Naive B cell (primary cell): ENCODE measurements around the gene CC2D2A. TPM values are rescaled to one million over a fixed set of nuclear protein-coding genes. Genes with fewer than 3 reads are reported as not detected.

Experiments
- ATAC-seq, 2 donors: fragments of 150-1000 bp; cut with Tn5 transposase; 2 replicates each; pipeline ENCODE4 v1.10.0; 2021; ENCODE audit warnings: low read depth in 2 of 2, mild to moderate bottlenecking in 2 of 2, moderate library complexity in 2 of 2
- DNase-seq: peaks from one replicate; pipeline ENCODE4 v3.0.0; 2022
- H3K27ac Mint-ChIP-seq, 6 donors: one replicate each; pipeline ENCODE4 v1.8.0; 2020 to 2022; ENCODE audit warnings: mild to moderate bottlenecking in 6 of 6, mixed read lengths in 6 of 6, moderate library complexity in 5 of 6, inconsistent platforms in 2 of 6
- H3K27me3 Mint-ChIP-seq, 3 donors: one replicate each; pipeline ENCODE4 v1.8.0; 2021 to 2022; ENCODE audit warnings: mixed read lengths in 3 of 3, mild to moderate bottlenecking in 1 of 3
- H3K36me3 Mint-ChIP-seq, 2 donors: one replicate each; pipeline ENCODE4 v1.8.0; 2020 to 2022; ENCODE audit warnings: mixed read lengths in 2 of 2, inconsistent platforms in 1 of 2, mild to moderate bottlenecking in 1 of 2
- H3K4me1 Mint-ChIP-seq, 3 donors: one replicate each; pipeline ENCODE4 v1.8.0; 2020 to 2022; ENCODE audit warnings: mixed read lengths in 3 of 3, inconsistent platforms in 1 of 3, mild to moderate bottlenecking in 1 of 3, moderate library complexity in 1 of 3
- H3K4me3 Mint-ChIP-seq, 8 donors: one replicate each; pipeline ENCODE4 v1.8.0; 2020 to 2022; ENCODE audit warnings: mild to moderate bottlenecking in 8 of 8, mixed read lengths in 8 of 8, moderate library complexity in 8 of 8, inconsistent platforms in 2 of 8
- H3K9me3 Mint-ChIP-seq, 7 donors: one replicate each; pipeline ENCODE4 v1.8.0; 2020 to 2022; ENCODE audit warnings: mixed read lengths in 7 of 7, mild to moderate bottlenecking in 5 of 7, inconsistent platforms in 2 of 7, moderate library complexity in 1 of 7
- polyA plus RNA-seq, 6 donors: library from polyadenylated mRNA; unstranded; fragments of 300-500 nt; fragmentation: Illumina TruSeq; gene quantifications; one replicate each; pipeline ENCODE4 v1.2.3, GENCODE V29; 2021; ENCODE audit warnings: low read depth in 6 of 6

Gene CC2D2A
- polyA plus RNA-seq, result not detected

DNA sequence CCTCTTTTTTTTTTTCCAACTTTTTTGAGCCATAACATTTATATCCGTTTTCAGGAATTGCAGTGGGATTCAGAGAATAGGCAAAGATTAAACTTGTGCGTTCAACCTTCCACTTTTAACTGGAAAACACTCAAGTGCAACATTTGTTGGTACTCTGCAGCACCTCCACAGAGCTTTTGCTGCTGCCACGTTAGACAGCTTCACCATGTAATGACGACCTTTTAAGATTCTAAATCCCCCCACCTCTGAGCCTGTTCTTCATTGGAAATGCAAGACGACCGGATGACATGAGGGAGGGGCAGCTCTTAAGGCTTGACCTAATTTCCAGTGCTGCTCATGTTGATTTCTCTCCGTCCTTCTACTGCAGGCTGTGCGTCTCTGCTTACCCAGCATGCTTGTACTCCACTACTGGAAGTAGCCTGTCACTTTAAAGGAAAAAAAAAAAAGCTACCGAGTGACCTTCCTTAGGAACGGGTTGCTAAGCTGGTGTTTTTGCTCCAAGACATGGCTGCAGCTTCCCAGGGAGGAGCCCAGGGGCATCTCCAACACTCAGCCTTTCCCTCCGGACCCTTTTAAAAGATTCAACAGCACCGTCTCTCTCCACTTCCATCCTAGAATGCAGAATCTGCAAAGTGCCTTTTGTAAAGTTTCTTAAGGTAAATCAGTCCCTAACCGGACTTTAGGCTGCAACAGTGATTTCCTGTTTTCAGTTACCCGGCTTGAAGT, at the start of gene CC2D2A:
CC2D2A (plus strand) TSS at position 481 of the 726 bp plus-strand sequence. CDS start 6,051 bp downstream, outside the sequence.
- Mint-ChIP-seq H3K4me3 (peak within 1 kb of the TSS; percentile 23 to 84 (median 69)), H3K27ac (peak within 1 kb of the TSS in 2 of 6 donors; percentile 22 to 50), H3K27me3 (peaks cover 13 to 43% (median 18%) of the 10 kb centered on the region in 3 donors), H3K36me3 (no peaks in the 10 kb centered on the region), H3K4me1 (peaks cover 10 to 11% (median 11%) of the 10 kb centered on the region in 3 donors), H3K9me3 (peaks cover 0 to 2% (median 0%) of the 10 kb centered on the region in 7 donors)
- DNase-seq (no peak), ATAC-seq (no peak)

GRCh38 chr4:15420642-15421041, 49.0 kb upstream of the CC2D2A start:
- peak overlapping the region in 1 of 6 donors; percentile 71 for H3K27ac Mint-ChIP-seq
- H3K4me1 Mint-ChIP-seq, result peaks cover 24 to 39% (median 30%) of the 10 kb centered on the region in 3 donors
- ATAC-seq (no peak), DNase-seq (no peak)
- H3K27me3 Mint-ChIP-seq, result no peaks in the 10 kb centered on the region
- H3K36me3 Mint-ChIP-seq, result no peaks in the 10 kb centered on the region
- H3K9me3 Mint-ChIP-seq, result peaks cover 0 to 5% (median 0%) of the 10 kb centered on the region in 7 donors
- H3K4me3 Mint-ChIP-seq, result no peak overlapping the region

DNA sequence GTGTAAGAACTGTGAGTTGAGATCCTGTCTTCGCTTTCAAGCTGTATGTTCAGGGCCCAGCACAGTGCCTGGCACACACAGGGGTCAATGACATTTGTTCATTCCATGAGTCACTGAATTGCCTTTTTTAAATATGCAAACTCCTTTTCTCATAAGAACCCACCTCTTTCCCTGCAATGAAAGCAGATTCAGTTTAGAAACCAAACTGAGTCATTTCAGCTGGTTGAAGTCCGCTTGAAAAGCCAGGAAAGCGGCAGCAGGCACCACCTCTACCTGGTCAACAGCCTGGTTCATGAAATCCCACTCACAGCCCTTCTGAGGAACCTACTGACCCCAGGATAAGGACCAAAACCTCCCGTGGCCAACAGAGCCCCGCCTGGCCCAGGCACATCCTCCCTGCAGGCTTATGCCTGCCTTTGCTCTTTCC, 46.4 kb upstream of the CC2D2A start:
- no peak for ATAC-seq
- H3K9me3 Mint-ChIP-seq, result peaks cover 0 to 2% (median 0%) of the 10 kb centered on the region in 7 donors

GRCh38 chr4:15425520-15425919, 44.2 kb upstream of the CC2D2A start:
- ATAC-seq (no peak), DNase-seq (no peak)
- Mint-ChIP-seq H3K27ac (peak overlapping the region in 1 of 6 donors; percentile 33), H3K36me3 (no peaks in the 10 kb centered on the region), H3K27me3 (no peaks in the 10 kb centered on the region), H3K4me1 (peaks cover 0 to 16% (median 3%) of the 10 kb centered on the region in 3 donors), H3K9me3 (peaks cover 0 to 2% (median 0%) of the 10 kb centered on the region in 7 donors), H3K4me3 (no peak overlapping the region)

More for the DNA sequence above, 46.4 kb upstream of the CC2D2A start:
- H3K27ac Mint-ChIP-seq, result peak overlapping the region in 1 of 6 donors; percentile 78
- no peak overlapping the region for H3K4me3 Mint-ChIP-seq
- DNase-seq, result no peak
- no peaks in the 10 kb centered on the region for H3K27me3 Mint-ChIP-seq
- H3K36me3 Mint-ChIP-seq, result no peaks in the 10 kb centered on the region
- peaks cover 2 to 17% (median 9%) of the 10 kb centered on the region in 3 donors for H3K4me1 Mint-ChIP-seq

- Mint-ChIP-seq H3K36me3 (peaks cover 0 to 4% of the 10 kb centered on the region in 2 donors), H3K9me3 (peaks cover 0 to 2% (median 0%) of the 10 kb centered on the region in 7 donors), H3K4me1 (peaks cover 0 to 16% (median 3%) of the 10 kb centered on the region in 3 donors), H3K4me3 (no peak overlapping the region), H3K27me3 (no peaks in the 10 kb centered on the region), H3K27ac (no peak overlapping the region)
- ATAC-seq (no peak), DNase-seq (no peak)
Observed at GRCh38 chr4:15427161-15427560, 42.5 kb upstream of the CC2D2A start.

DNA sequence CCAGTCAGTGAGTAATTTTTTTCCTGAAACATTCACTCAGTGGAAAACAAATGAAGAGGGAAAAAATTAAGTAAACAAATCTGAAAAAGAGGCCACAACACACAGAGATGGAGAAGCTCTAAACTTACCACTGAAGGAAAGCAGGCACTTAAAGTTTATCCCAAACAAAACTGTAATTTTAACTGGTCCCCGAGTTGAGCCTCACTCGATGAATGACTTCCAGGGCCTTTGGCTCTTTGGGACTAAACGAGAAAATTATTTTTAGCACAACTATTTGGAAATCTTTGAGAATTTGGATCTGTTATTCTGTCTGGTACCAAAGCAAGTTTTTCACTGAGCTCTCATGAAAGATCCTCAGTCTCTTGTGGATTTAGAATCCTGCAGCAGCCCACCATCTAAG, 42.0 kb upstream of the CC2D2A start, which contains the start of gene C1QTNF7:
C1QTNF7 (plus strand) TSS at position 333 of the 400 bp plus-strand sequence. CDS start 7,711 bp downstream, outside the sequence.
- no peak for ATAC-seq
- Mint-ChIP-seq H3K4me3 (no peak within 1 kb of the TSS), H3K36me3 (peaks cover 0 to 4% of the 10 kb centered on the region in 2 donors), H3K27me3 (no peaks in the 10 kb centered on the region), H3K9me3 (peaks cover 0 to 2% (median 0%) of the 10 kb centered on the region in 7 donors), H3K4me1 (peaks cover 0 to 16% (median 3%) of the 10 kb centered on the region in 3 donors), H3K27ac (peak within 1 kb of the TSS in 1 of 6 donors; percentile 51)
- no peak for DNase-seq

DNA sequence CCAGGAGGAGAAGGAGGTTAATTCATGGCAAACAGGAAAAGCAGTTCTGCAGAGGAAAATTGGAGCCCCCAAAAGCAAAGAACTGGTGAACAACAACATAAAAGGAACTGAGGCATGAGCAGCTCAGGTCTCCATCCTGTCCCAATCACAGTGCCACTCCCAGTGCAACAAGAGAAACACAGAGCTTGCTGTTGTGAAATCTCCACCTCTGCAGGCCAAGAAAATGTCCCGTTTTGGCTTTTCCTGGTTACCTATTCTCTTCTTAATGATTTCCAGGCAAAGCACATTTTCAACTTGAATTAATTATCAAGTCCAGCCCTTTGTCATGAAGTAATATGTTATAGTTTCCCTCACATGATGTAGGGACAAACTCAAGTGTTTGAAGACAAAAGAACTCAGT, 41.1 kb upstream of the CC2D2A start:
- H3K36me3 Mint-ChIP-seq, result peaks cover 0 to 4% of the 10 kb centered on the region in 2 donors
- no peaks in the 10 kb centered on the region for H3K27me3 Mint-ChIP-seq
- peaks cover 0 to 13% (median 2%) of the 10 kb centered on the region in 3 donors for H3K4me1 Mint-ChIP-seq
- ATAC-seq (no peak), DNase-seq (no peak)
- H3K27ac Mint-ChIP-seq, result no peak overlapping the region
- peaks cover 0 to 1% (median 0%) of the 10 kb centered on the region in 7 donors for H3K9me3 Mint-ChIP-seq
- H3K4me3 Mint-ChIP-seq, result no peak overlapping the region

DNA sequence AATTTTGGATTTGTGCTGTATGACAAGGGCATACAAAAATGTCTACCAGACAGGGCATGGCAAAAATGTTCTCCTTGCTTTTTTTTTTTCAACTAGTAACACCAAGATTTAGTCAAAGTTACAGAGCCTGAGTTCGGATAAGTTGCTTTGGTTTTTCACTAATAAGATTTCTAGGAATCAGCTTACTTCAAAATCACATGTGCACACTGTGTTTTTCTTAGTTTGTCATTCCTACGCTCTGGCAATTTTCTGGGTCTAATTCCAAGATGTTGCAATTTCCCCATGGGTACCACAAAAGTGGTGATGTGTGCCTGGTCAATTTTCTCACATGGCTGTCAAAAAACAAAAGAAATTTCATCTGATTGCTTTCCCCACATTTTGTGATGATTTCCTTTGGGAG, 35.6 kb upstream of the CC2D2A start:
- Mint-ChIP-seq H3K4me3 (no peak overlapping the region), H3K27ac (no peak overlapping the region), H3K4me1 (peaks cover 0 to 13% (median 0%) of the 10 kb centered on the region in 3 donors), H3K27me3 (peaks cover 0 to 7% (median 0%) of the 10 kb centered on the region in 3 donors), H3K36me3 (peaks cover 0 to 4% of the 10 kb centered on the region in 2 donors), H3K9me3 (no peaks in the 10 kb centered on the region)
- no peak for ATAC-seq
- DNase-seq, result no peak

- H3K9me3 Mint-ChIP-seq, result no peaks in the 10 kb centered on the region
- H3K36me3 Mint-ChIP-seq, result peaks cover 0 to 4% of the 10 kb centered on the region in 2 donors
- H3K4me3 Mint-ChIP-seq, result no peak overlapping the region
- ATAC-seq (no peak), DNase-seq (no peak)
- peaks cover 0 to 7% (median 0%) of the 10 kb centered on the region in 3 donors for H3K27me3 Mint-ChIP-seq
- no peak overlapping the region for H3K27ac Mint-ChIP-seq
- H3K4me1 Mint-ChIP-seq, result peaks cover 0 to 9% (median 0%) of the 10 kb centered on the region in 3 donors
Observed at GRCh38 chr4:15434676-15435075, 35.0 kb upstream of the CC2D2A start.

DNA sequence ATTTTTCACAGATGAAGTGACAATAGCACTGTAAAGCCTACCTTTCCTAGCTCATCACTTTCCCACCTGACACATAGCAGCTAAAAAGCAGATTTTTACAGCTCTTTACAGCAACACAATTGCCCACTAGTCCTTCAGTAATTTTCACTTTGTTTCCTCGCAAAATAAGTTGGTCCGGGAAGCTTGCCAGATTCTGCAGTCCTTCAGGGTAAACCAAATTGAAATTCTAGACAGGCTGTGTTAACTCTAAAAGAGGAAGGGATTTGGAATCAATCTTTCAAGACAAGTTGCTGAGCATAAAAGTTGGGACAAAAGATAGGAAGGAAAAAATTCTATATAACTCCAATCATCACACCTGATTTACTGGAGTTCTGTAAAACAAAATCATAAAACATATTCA, 33.2 kb upstream of the CC2D2A start:
- H3K4me3 Mint-ChIP-seq, result no peak overlapping the region
- peaks cover 0 to 4% of the 10 kb centered on the region in 2 donors for H3K36me3 Mint-ChIP-seq
- H3K9me3 Mint-ChIP-seq, result no peaks in the 10 kb centered on the region
- no peak overlapping the region for H3K27ac Mint-ChIP-seq
- ATAC-seq (no peak), DNase-seq (no peak)
- H3K4me1 Mint-ChIP-seq, result peaks cover 0 to 9% (median 0%) of the 10 kb centered on the region in 3 donors
- H3K27me3 Mint-ChIP-seq, result peaks cover 0 to 7% (median 0%) of the 10 kb centered on the region in 3 donors

- no peak for ATAC-seq
- Mint-ChIP-seq H3K4me1 (peaks cover 0 to 9% (median 0%) of the 10 kb centered on the region in 3 donors), H3K4me3 (no peak overlapping the region), H3K27me3 (peaks cover 0 to 7% (median 0%) of the 10 kb centered on the region in 3 donors), H3K36me3 (no peaks in the 10 kb centered on the region), H3K9me3 (peaks cover 0 to 4% (median 0%) of the 10 kb centered on the region in 7 donors), H3K27ac (peak overlapping the region in 1 of 6 donors; percentile 16)
- DNase-seq, result no peak
Observed at GRCh38 chr4:15438939-15439524, 30.6 kb upstream of the CC2D2A start.

DNA sequence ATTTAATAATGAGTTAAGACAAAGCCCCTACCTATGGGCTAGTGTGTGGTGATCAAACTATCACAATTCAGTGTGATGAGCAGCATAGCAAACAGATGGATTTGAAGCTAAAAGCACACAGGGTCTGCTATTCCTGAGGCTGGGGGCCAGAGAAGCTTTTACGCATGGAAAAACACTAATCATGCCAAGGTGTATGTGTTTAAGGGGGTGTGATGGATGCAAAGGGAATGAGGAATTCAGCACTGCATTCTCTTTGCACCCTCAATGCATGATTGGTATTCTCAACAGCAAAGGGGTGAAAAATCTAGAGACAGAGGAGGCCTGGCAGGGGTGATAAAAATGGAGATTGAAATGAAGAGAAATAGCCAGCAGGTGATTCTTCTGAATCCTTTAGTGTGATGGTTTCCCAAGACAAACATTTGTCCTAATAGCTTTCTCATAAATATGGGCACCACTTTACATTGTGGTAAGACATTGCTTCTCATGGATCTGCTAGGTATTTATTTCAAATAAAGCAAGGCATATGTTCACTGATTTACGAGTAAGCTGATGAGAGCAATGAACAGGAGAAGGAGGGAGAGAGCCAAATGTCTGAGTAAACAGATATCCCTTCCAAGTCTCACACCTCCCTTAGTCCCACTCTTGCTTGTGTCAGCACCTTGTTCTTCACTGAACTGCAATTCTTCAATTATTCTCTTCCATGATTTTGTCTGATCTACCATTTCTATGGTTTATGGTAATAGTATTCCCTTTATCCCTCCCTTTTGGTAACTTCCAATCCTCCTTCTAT, 26.1 kb upstream of the CC2D2A start:
- no peak overlapping the region for H3K27ac Mint-ChIP-seq
- no peak overlapping the region for H3K4me3 Mint-ChIP-seq
- peaks cover 0 to 7% (median 2%) of the 10 kb centered on the region in 7 donors for H3K9me3 Mint-ChIP-seq
- DNase-seq (no peak), ATAC-seq (no peak)
- H3K36me3 Mint-ChIP-seq, result no peaks in the 10 kb centered on the region
- H3K27me3 Mint-ChIP-seq, result peaks cover 0 to 5% (median 0%) of the 10 kb centered on the region in 3 donors
- H3K4me1 Mint-ChIP-seq, result peaks cover 0 to 1% (median 0%) of the 10 kb centered on the region in 3 donors

DNA sequence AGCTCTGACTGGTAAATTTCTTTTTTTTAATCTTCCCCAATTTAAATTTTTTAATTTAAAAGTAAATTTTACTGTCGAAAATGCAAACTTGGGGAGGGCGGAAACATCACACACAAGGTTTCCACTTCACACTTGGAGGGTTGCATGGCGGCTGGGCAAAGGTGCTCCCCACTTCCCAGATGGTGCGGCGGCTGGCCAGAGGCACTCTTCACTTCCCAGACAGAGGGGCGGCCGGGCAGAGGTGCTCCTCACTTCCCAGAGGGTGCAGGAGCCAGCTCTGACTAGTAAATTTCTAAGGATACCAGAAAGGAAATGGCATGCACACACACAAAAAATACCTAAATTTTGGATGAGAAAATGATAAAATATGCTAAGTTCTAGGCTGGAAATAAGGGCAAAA, 25.4 kb upstream of the CC2D2A start:
- no peak overlapping the region for H3K27ac Mint-ChIP-seq
- H3K36me3 Mint-ChIP-seq, result no peaks in the 10 kb centered on the region
- DNase-seq, result no peak
- H3K4me1 Mint-ChIP-seq, result peaks cover 0 to 1% (median 0%) of the 10 kb centered on the region in 3 donors
- H3K4me3 Mint-ChIP-seq, result no peak overlapping the region
- H3K27me3 Mint-ChIP-seq, result peaks cover 0 to 5% (median 0%) of the 10 kb centered on the region in 3 donors
- no peak for ATAC-seq
- H3K9me3 Mint-ChIP-seq, result peaks cover 0 to 7% (median 2%) of the 10 kb centered on the region in 7 donors
